Endodermal cell (in vitro differentiated cells): ENCODE measurements around the gene FIGLA. TPM values are rescaled to one million over a fixed set of nuclear protein-coding genes. Genes with fewer than 3 reads are reported as not detected.

ENCODE experiments used
- DNase-seq: peaks from one replicate; pipeline ENCODE4 v3.0.0-alpha.2; 2017
- H3K27ac ChIP-seq: 2 replicates; pipeline ENCODE4 v1.5.1; 2013; ENCODE audit warnings: mild to moderate bottlenecking, low read depth, low read length, moderate library complexity
- H3K27me3 ChIP-seq: 2 replicates; pipeline ENCODE4 v1.6.1; 2013; ENCODE audit warnings: mild to moderate bottlenecking, low read length, moderate library complexity; ENCODE audit not compliant: insufficient read depth, control insufficient read depth, poor library complexity, severe bottlenecking
- H3K36me3 ChIP-seq: 2 replicates; pipeline ENCODE4 v1.7.0; 2013; ENCODE audit warnings: mild to moderate bottlenecking, low read length, moderate library complexity; ENCODE audit not compliant: control insufficient read depth, insufficient read depth
- H3K4me1 ChIP-seq: one replicate; pipeline ENCODE4 v1.7.0; 2013; ENCODE audit warnings: low read length; ENCODE audit not compliant: control insufficient read depth, insufficient read depth
- H3K4me3 ChIP-seq: 2 replicates; pipeline ENCODE4 v1.5.1; 2013; ENCODE audit warnings: mild to moderate bottlenecking, low read length, moderate library complexity
- H3K9ac ChIP-seq: 2 replicates; pipeline ENCODE4 v1.6.1; 2013; ENCODE audit warnings: mild to moderate bottlenecking, low read length, moderate library complexity; ENCODE audit not compliant: poor library complexity, severe bottlenecking; ENCODE audit errors: extremely low read depth
- H3K9me3 ChIP-seq: 2 replicates; pipeline ENCODE4 v1.6.1; 2013; ENCODE audit warnings: mild to moderate bottlenecking, low read length, moderate library complexity; ENCODE audit not compliant: control insufficient read depth
- H3K27ac Mint-ChIP-seq: 2 replicates; pipeline ENCODE4 v1.8.0; 2020; ENCODE audit warnings: mixed read lengths
- H3K27me3 Mint-ChIP-seq: 2 replicates; pipeline ENCODE4 v1.8.0; 2021; ENCODE audit warnings: mild to moderate bottlenecking, mixed read lengths; ENCODE audit not compliant: insufficient read depth
- H3K36me3 Mint-ChIP-seq: 2 replicates; pipeline ENCODE4 v1.8.0; 2020; ENCODE audit warnings: low read depth, mixed read lengths
- H3K4me1 Mint-ChIP-seq: 2 replicates; pipeline ENCODE4 v1.8.0; 2020; ENCODE audit warnings: mixed read lengths
- H3K4me3 Mint-ChIP-seq: 2 replicates; pipeline ENCODE4 v1.8.0; 2020; ENCODE audit warnings: mild to moderate bottlenecking, moderate library complexity, mixed read lengths
- H3K9me3 Mint-ChIP-seq: 2 replicates; pipeline ENCODE4 v1.8.0; 2020; ENCODE audit warnings: mild to moderate bottlenecking, mixed read lengths
- WGBS, 2 experiments: methylation state at CpG; one replicate each; pipeline versions ENCODE4 v1.1.5 to v1.1.7; 2013; ENCODE audit warnings: missing lambda C conversion rate in 2 of 2, mixed read lengths in 1 of 2; ENCODE audit not compliant: insufficient coverage in 1 of 2, insufficient read length in 1 of 2; 5-methylcytosine and 5-hydroxymethylcytosine counted together
- total RNA-seq, 2 donors: library from RNA; stranded (reverse); fragmentation: NEBNext Ultra II Directional in 1 of 2; extraction: Animal tissue kit (Norgen Biotek cat#: 25700) in 1 of 2; gene quantifications; 2 replicates in 1 of 2; 3 replicates in 1 of 2; pipeline ENCODE4 v1.2.1, GENCODE V29; 2021
- TF ChIP-seq, protein P1 (sequence below): fragments of 200-600 bp; sonication (generic); conservative IDR thresholded peaks from 2 replicates; pipeline ENCODE4 v1.5.0; 2021; ENCODE audit warnings: antibody characterized with exemption, mild to moderate bottlenecking

Gene FIGLA
- total RNA-seq, 2 donors from 2014 or later: not detected

DNA sequence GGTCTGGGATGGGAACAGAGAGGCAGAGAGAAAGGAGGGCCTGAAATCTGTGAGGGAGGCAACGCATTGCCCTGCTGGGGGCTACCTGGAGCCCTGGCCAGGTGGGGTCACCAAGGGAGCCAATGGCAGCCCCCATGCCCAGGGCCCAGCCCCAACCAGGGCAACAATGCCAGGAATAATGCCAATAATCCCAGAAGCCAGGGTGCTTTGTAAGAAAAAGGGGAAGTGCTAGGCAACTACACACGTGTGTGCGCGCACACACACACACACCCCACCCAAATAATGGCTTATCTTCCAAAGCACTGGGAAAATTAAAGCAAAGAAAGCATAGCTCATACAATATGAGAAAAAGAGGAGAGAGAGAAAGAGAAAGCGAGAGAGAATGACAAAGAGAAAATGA, 36.9 kb upstream of the FIGLA start:
- H3K9me3 Mint-ChIP-seq: no peaks in the 10 kb centered on the region
- no peaks in the 10 kb centered on the region for H3K9me3 ChIP-seq
- H3K27me3 ChIP-seq: peaks cover 6% of the 10 kb centered on the region
- TF ChIP-seq, protein P1, sequence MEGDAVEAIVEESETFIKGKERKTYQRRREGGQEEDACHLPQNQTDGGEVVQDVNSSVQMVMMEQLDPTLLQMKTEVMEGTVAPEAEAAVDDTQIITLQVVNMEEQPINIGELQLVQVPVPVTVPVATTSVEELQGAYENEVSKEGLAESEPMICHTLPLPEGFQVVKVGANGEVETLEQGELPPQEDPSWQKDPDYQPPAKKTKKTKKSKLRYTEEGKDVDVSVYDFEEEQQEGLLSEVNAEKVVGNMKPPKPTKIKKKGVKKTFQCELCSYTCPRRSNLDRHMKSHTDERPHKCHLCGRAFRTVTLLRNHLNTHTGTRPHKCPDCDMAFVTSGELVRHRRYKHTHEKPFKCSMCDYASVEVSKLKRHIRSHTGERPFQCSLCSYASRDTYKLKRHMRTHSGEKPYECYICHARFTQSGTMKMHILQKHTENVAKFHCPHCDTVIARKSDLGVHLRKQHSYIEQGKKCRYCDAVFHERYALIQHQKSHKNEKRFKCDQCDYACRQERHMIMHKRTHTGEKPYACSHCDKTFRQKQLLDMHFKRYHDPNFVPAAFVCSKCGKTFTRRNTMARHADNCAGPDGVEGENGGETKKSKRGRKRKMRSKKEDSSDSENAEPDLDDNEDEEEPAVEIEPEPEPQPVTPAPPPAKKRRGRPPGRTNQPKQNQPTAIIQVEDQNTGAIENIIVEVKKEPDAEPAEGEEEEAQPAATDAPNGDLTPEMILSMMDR: no peak
- no peak for DNase-seq
- no peaks in the 10 kb centered on the region for H3K36me3 ChIP-seq
- no peak overlapping the region for H3K4me3 Mint-ChIP-seq
- H3K4me3 ChIP-seq: no peak overlapping the region
- peaks cover 30% of the 10 kb centered on the region for H3K27me3 Mint-ChIP-seq
- 94 to 100% methylated on average over 1 of the region's 5 CpGs for WGBS, 2 experiments
- H3K4me1 Mint-ChIP-seq: no peaks in the 10 kb centered on the region
- H3K27ac Mint-ChIP-seq: no peak overlapping the region
- H3K36me3 Mint-ChIP-seq: no peaks in the 10 kb centered on the region
- H3K4me1 ChIP-seq: no peaks in the 10 kb centered on the region
- no peak overlapping the region for H3K9ac ChIP-seq
- H3K27ac ChIP-seq: no peak overlapping the region

DNA sequence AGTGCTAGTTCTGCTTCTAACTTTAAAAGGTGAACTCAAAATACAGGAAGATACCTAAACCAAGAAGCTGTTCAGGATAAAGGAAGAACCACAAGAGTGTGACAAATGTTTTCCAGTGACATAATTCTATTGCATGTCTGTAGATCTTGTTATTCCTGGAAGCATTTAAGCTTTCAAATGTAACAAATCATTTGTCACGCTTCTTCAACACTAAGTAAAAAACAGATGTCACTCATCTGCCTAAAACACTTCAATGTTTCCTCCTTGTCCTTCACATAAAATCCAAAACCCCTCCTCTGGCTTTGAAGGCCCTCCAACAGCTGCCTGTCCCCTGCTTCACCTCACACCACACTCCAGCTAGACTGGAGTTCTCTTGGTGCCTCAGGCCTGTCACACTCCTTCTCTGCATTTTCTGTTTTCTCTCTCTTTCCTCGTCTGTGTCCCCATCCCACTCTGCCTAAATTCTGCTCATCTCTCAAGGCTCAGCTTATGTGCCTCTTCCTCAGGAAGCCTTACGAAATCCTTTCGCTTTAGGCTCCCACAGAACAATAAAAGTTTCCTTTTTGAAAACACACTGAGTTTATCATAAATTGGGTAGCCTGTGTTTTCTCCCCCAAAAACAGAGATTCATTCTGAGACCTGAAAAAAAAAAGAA, 36.4 kb upstream of the FIGLA start:
- Histone ChIP-seq H3K36me3 (no peaks in the 10 kb centered on the region), H3K9me3 (no peaks in the 10 kb centered on the region), H3K4me3 (no peak overlapping the region), H3K27ac (no peak overlapping the region), H3K9ac (no peak overlapping the region), H3K4me1 (no peaks in the 10 kb centered on the region), H3K27me3 (peaks cover 6% of the 10 kb centered on the region)
- no peaks in the 10 kb centered on the region for H3K9me3 Mint-ChIP-seq
- H3K36me3 Mint-ChIP-seq: no peaks in the 10 kb centered on the region
- DNase-seq: no peak
- TF ChIP-seq, protein P1: no peak
- WGBS, 2 experiments: 83 to 84% methylated on average over 2 to 4 of the region's 4 CpGs
- peaks cover 30% of the 10 kb centered on the region for H3K27me3 Mint-ChIP-seq
- H3K4me1 Mint-ChIP-seq: no peaks in the 10 kb centered on the region
- no peak overlapping the region for H3K27ac Mint-ChIP-seq
- H3K4me3 Mint-ChIP-seq: no peak overlapping the region

DNA sequence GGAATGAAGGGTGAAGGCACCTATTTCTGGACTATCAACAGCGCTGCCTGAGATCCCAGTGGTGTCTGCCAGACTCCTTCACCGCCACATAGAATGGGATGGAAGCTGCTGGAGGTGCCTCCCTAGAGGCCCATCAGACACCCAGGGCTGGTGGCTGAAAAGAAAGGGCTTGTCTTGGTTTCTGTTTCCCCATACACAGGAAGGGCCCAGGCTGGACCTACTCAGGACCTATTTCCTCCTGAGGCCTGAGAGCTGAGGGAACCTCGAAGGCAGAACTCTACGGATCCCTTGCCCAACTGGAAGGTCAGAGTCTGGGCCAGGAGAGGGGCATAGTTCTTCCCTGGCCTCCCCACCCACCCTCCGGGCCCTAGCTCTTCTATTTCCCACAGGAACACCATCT, 32.8 kb upstream of the FIGLA start:
- H3K27ac ChIP-seq: no peak overlapping the region
- H3K36me3 Mint-ChIP-seq: no peaks in the 10 kb centered on the region
- H3K4me3 Mint-ChIP-seq: no peak overlapping the region
- no peak for DNase-seq
- no peaks in the 10 kb centered on the region for H3K36me3 ChIP-seq
- no peaks in the 10 kb centered on the region for H3K9me3 ChIP-seq
- TF ChIP-seq, protein P1: no peak
- no peak overlapping the region for H3K27ac Mint-ChIP-seq
- WGBS, 2 experiments: 73 to 100% methylated on average over 1 to 5 of the region's 5 CpGs
- no peak overlapping the region for H3K9ac ChIP-seq
- H3K4me1 Mint-ChIP-seq: no peaks in the 10 kb centered on the region
- H3K4me1 ChIP-seq: no peaks in the 10 kb centered on the region
- H3K27me3 Mint-ChIP-seq: peaks cover 20% of the 10 kb centered on the region
- no peaks in the 10 kb centered on the region for H3K27me3 ChIP-seq
- H3K9me3 Mint-ChIP-seq: no peaks in the 10 kb centered on the region
- no peak overlapping the region for H3K4me3 ChIP-seq
